Tibial artery (tissue), 4 donors: ENCODE measurements around the gene NPHP4.

Source experiments
- DNase-seq, 2 donors: peaks; one replicate each; pipeline ENCODE4 v3.0.0-alpha.2; 2019
- H3K27ac ChIP-seq, 2 donors: fragments of 200-600 bp; sonication (generic) in 1 of 2; 1 replicate in 1 of 2; 2 replicates in 1 of 2; pipeline ENCODE4 v1.5.1; 2018 to 2019; ENCODE audit warnings: mild to moderate bottlenecking in 1 of 2
- H3K27me3 ChIP-seq, 2 donors: fragments of 200-600 bp; sonication (generic) in 1 of 2; one replicate each; pipeline versions ENCODE4 v1.5.1 to v1.6.0; 2016 to 2019
- H3K36me3 ChIP-seq, 3 donors: fragments of 200-600 bp; sonication (generic) in 2 of 3; one replicate each; pipeline ENCODE4 v1.5.1; 2016 to 2019; ENCODE audit warnings: mild to moderate bottlenecking in 2 of 3
- H3K4me1 ChIP-seq, 4 donors: fragments of 200-600 bp; sonication (generic) in 2 of 4; 1 replicate in 3 of 4; 2 replicates in 1 of 4; pipeline ENCODE4 v1.5.1; 2016 to 2019
- H3K4me3 ChIP-seq, 2 donors: fragments of 200-600 bp; sonication (generic) in 1 of 2; 1 replicate in 1 of 2; 2 replicates in 1 of 2; pipeline ENCODE4 v1.5.1; 2018 to 2019; ENCODE audit warnings: mild to moderate bottlenecking in 2 of 2
- H3K9me3 ChIP-seq, 3 donors: fragments of 200-600 bp; sonication (generic) in 1 of 3; one replicate each; pipeline ENCODE4 v1.5.1; 2016 to 2019
- intact Hi-C: fragments of 100-400 bp; cut with DNase I; formaldehyde crosslinking; loops from one replicate; pipeline ENCODE4 v1.15.0; 2023; ENCODE audit warnings: low total_unique reads
- TF ChIP-seq, protein P1 (sequence below), 2 experiments: fragments of 200-600 bp in 1 of 2; fragments of 450-650 bp in 1 of 2; IDR thresholded peaks; one replicate each; pipeline ENCODE4 v1.5.1; 2017 to 2019; ENCODE audit warnings: antibody characterized with exemption in 2 of 2, mild to moderate bottlenecking in 1 of 2, moderate library complexity in 1 of 2

NPHP4 gene

DNA sequence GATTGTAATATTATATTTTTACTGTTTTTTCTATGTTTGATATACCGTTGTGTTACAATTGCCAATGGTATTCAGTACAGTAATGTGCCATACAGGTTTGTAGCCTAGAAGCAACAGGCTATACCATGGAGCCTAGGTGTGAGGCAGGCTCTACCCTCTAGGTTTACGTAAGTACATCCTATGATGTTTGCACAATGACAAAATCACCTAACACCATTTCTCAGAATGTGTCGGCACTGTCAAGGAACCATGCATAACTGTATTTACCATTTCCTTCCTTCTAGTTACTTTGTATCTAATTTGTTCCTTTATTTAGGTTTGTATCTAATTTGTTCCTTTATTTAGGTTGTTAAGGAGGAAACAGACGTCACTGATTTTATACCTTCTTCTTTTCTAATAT is 9.9 kb downstream of the NPHP4 start:
- TF ChIP-seq, protein P1, sequence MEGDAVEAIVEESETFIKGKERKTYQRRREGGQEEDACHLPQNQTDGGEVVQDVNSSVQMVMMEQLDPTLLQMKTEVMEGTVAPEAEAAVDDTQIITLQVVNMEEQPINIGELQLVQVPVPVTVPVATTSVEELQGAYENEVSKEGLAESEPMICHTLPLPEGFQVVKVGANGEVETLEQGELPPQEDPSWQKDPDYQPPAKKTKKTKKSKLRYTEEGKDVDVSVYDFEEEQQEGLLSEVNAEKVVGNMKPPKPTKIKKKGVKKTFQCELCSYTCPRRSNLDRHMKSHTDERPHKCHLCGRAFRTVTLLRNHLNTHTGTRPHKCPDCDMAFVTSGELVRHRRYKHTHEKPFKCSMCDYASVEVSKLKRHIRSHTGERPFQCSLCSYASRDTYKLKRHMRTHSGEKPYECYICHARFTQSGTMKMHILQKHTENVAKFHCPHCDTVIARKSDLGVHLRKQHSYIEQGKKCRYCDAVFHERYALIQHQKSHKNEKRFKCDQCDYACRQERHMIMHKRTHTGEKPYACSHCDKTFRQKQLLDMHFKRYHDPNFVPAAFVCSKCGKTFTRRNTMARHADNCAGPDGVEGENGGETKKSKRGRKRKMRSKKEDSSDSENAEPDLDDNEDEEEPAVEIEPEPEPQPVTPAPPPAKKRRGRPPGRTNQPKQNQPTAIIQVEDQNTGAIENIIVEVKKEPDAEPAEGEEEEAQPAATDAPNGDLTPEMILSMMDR (IDR thresholded peaks at IDR 0.05): no peak
- no peak for DNase-seq
- no peak overlapping the region for H3K27ac ChIP-seq
- no peaks in the 10 kb centered on the region for H3K27me3 ChIP-seq
- H3K9me3 ChIP-seq: no peaks in the 10 kb centered on the region
- intact Hi-C loops: no loop called here
- H3K4me3 ChIP-seq: no peak overlapping the region
- no peaks in the 10 kb centered on the region for H3K4me1 ChIP-seq
- peaks cover 0 to 15% (median 10%) of the 10 kb centered on the region in 3 donors for H3K36me3 ChIP-seq

DNA sequence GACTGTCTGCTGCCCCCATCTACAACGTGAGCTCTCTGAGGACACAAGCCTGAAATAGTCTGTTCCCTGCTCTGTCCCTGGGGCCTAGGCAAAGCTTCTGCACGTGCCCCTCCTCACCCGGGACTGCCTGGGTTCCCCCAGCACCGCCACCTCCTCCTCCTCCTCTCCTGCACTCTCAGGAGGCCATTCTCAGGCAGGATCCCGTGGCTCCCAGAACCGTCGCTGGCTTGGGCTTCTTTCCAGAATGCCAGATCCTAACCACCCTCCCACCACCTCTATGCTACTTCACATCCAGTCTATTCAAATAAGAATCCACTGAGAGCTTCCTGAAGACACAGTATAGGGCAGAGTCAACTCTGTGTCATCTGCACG is 11.2 kb downstream of the NPHP4 start:
- no peak for DNase-seq
- intact Hi-C loops: no loop called here

GRCh38 chr1:5980314-5981008 is 11.8 kb downstream of the NPHP4 start:
- Histone ChIP-seq H3K27ac (no peak overlapping the region), H3K4me1 (no peaks in the 10 kb centered on the region), H3K27me3 (no peaks in the 10 kb centered on the region), H3K36me3 (peaks cover 0 to 25% (median 17%) of the 10 kb centered on the region in 3 donors), H3K9me3 (no peaks in the 10 kb centered on the region), H3K4me3 (no peak overlapping the region)
- TF ChIP-seq, protein P1 (IDR thresholded peaks at IDR 0.05): no peak
- peak in 1 of 2 donors; percentile 61 for DNase-seq
- intact Hi-C loops: no loop called here

More for the DNA sequence above, 11.2 kb downstream of the NPHP4 start:
- Histone ChIP-seq H3K4me3 (no peak overlapping the region), H3K4me1 (no peaks in the 10 kb centered on the region), H3K36me3 (peaks cover 0 to 23% (median 23%) of the 10 kb centered on the region in 3 donors), H3K9me3 (no peaks in the 10 kb centered on the region), H3K27ac (no peak overlapping the region), H3K27me3 (no peaks in the 10 kb centered on the region)
- TF ChIP-seq, protein P1 (IDR thresholded peaks at IDR 0.05): no peak

DNA sequence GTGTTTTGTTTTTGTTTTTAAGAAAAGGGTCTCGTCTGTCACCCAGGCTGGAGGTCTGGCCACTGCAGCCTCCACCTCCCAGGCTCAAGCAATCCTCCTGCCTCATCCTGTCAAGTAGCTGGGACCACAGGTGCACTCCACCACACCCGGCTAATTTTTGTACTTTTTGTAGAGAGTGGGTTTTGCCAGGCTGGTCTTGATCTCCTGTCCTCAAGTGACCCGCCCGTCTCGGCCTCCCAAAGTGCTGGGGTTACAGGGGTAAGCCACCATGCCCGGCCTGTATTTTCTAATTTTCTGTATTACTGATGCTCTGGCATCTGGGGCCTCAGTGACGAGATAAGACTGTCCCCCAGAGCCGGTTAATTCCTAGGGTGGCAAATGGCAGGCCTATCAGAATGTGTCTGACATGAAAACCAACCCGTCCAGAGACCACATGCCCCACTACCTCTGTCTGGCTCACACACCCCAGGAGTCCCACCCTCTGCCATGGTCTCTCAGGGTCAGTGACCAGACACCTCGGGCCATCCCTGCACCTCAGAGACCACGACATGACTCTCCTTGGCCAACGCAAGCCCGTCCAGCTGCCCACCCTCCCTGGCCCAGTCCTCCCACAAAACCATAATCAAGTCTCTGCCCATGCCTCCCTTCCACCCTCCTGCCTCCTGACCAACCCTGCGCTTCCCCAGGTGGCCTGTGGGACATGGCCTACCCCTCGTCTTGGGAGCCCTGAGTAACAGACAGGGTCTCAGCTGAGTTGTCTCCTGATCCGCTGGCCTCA is 12.5 kb downstream of the NPHP4 start:
- intact Hi-C loops: no loop called here
- Histone ChIP-seq H3K9me3 (no peaks in the 10 kb centered on the region), H3K27ac (no peak overlapping the region), H3K4me1 (no peaks in the 10 kb centered on the region), H3K36me3 (peaks cover 0 to 25% (median 10%) of the 10 kb centered on the region in 3 donors), H3K27me3 (no peaks in the 10 kb centered on the region), H3K4me3 (no peak overlapping the region)
- TF ChIP-seq, protein P1 (IDR thresholded peaks at IDR 0.05): no peak
- no peak for DNase-seq

DNA sequence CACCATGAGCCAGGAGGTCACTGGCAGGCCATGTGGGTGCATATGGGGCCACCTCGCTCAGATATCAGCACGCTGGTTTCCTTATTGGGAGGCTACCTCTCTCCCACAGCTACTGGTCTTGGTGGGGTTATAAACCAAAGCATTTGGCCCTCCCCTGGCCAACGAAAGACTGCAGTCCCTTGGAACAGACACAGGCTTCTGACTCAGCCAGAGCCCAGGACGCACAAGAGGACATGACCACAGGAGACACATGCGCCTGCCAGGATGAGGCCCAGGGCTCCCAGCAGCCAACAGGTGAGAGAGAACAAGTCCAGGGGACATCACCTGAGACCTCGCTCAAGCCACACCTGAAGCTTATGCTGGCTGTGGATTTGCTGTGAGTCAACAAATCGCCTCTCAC is 13.8 kb downstream of the NPHP4 start:
- no peaks in the 10 kb centered on the region for H3K27me3 ChIP-seq
- peak in 1 of 2 donors; percentile 44 for DNase-seq
- H3K4me3 ChIP-seq: no peak overlapping the region
- peaks cover 0 to 22% (median 10%) of the 10 kb centered on the region in 3 donors for H3K36me3 ChIP-seq
- H3K27ac ChIP-seq: no peak overlapping the region
- TF ChIP-seq, protein P1 (IDR thresholded peaks at IDR 0.05): no peak
- intact Hi-C loops: no loop called here
- no peaks in the 10 kb centered on the region for H3K9me3 ChIP-seq
- no peaks in the 10 kb centered on the region for H3K4me1 ChIP-seq
